Measurements from ENCODE around the gene ST6GALNAC1. TPM values are rescaled to one million over a fixed set of nuclear protein-coding genes. Genes with fewer than 3 reads are reported as not detected.

The ST6GALNAC1 gene
- total RNA-seq, 2 experiments from 2014 or later, result 1.8 to 2.5 TPM

DNA sequence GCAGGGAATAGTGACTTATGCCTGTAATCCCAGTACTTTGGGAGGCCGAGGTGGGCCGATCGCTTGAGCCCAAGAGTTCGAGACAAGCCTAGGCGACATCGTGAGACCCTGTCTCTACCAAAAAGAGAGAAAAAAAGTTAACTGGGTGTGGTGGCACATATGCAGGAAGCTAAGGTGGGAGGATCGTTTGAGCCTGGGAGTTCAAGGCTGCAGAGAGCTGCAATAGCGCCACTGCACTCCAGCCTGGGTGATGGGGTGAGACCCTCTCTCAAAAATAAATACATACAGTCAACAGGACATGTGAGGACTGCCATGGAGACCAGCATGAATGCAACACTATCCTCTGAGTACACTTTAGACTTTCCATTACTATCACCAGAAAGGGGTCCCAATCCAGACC is 42.5 kb downstream of the ST6GALNAC1 start:
- Histone ChIP-seq H3K4me1 (ENCODE audit: insufficient read depth, low read length) (peaks cover 18% of the 10 kb centered on the region), H3K9me3 (ENCODE audit: control insufficient read depth in 1 of 2, insufficient read depth in 1 of 2, low read length in 2 of 2) (no peaks in the 10 kb centered on the region), H3K36me3 (ENCODE audit: insufficient read depth, low read length) (no peaks in the 10 kb centered on the region), H3K4me3 (ENCODE audit: low read length) (no peak overlapping the region), H3K27me3 (ENCODE audit: control insufficient read depth in 1 of 2, insufficient read depth in 2 of 2, low read length in 2 of 2) (no peaks in the 10 kb centered on the region), H3K27ac (ENCODE audit: low read depth in 1 of 2, low read length in 2 of 2) (no peak overlapping the region)
- H3K9me3 Mint-ChIP-seq, result no peaks in the 10 kb centered on the region
- ATAC-seq (ENCODE audit: poor library complexity) (no peak), DNase-seq (no peak)
- POLR2A ChIA-PET, result interaction anchor here (1.0 to 1.4 kb wide), 3 partner anchors 11 to 71 kb away, joined by 3 read pairs; no protein-coding TSS in a partner anchor
- H3K27me3 Mint-ChIP-seq, result peaks cover 26% of the 10 kb centered on the region
- H3K4me3 Mint-ChIP-seq, result no peak overlapping the region
- intact Hi-C loops (cut with DNase I, micrococcal nuclease), result no loop called here
- H3K27ac Mint-ChIP-seq, result no peak overlapping the region
- TF ChIP-seq CTCF (IDR thresholded peaks at IDR 0.05), result no peak
- CTCF ChIA-PET, result interaction anchor here (0.5 kb wide), 1 partner anchor 178 kb away, joined by 3 read pairs; no protein-coding TSS in a partner anchor
- peaks cover 18% of the 10 kb centered on the region for H3K4me1 Mint-ChIP-seq (ENCODE audit: low read depth)
- H3K36me3 Mint-ChIP-seq (ENCODE audit: low read depth), result no peaks in the 10 kb centered on the region

DNA sequence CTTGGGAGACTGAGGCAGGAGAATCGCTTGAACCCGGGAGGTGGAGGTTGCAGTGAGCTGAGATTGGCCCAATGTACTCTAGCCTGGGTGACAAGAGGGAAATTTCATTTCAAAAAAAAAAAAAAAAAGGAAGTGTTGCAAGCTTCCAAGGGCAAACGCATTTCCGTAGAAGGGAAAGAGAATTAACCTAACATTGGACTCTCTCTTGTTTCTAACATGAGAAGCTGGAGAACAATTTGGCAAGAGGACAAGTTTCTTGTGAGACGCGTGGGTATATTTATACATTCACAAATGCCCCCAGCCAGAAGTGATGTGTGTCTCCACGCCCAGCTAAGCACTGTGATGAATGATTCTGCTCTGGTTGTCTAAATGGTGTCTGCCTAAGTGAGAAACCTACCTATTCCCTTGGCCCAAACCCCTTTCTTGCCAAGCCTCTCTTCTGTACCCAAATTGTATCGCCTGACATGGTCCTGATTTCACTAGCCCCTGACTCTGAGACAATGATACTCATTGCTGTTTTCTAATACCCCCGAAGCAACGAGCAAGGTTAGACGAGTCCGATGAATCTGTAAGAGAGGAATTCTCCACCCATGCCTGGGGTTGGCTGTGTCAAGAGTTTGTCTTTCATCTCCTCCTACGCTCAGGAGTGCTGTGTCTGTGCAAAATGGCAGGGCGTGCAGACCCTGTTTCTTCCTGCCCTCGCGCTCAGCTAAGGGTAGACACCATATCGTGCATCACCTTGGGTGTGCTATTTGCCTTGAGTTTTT is 43.7 kb downstream of the ST6GALNAC1 start:
- Histone ChIP-seq H3K27ac (ENCODE audit: low read depth in 1 of 2, low read length in 2 of 2) (no peak overlapping the region), H3K36me3 (ENCODE audit: insufficient read depth, low read length) (no peaks in the 10 kb centered on the region), H3K9me3 (ENCODE audit: control insufficient read depth in 1 of 2, insufficient read depth in 1 of 2, low read length in 2 of 2) (no peaks in the 10 kb centered on the region), H3K27me3 (ENCODE audit: control insufficient read depth in 1 of 2, insufficient read depth in 2 of 2, low read length in 2 of 2) (no peaks in the 10 kb centered on the region), H3K4me3 (ENCODE audit: low read length) (no peak overlapping the region), H3K4me1 (ENCODE audit: insufficient read depth, low read length) (peaks cover 18% of the 10 kb centered on the region)
- ChIA-PET POLR2A (no interaction called here), CTCF (interaction anchor here (0.8 kb wide), 1 partner anchor 24 kb away, joined by 3 read pairs; no protein-coding TSS in a partner anchor)
- Mint-ChIP-seq H3K4me3 (no peak overlapping the region), H3K4me1 (ENCODE audit: low read depth) (peaks cover 18% of the 10 kb centered on the region), H3K27ac (no peak overlapping the region), H3K27me3 (peaks cover 27% of the 10 kb centered on the region), H3K9me3 (no peaks in the 10 kb centered on the region), H3K36me3 (ENCODE audit: low read depth) (no peaks in the 10 kb centered on the region)
- DNase-seq (peak in 2 of 14 experiments; percentile 25 to 49), ATAC-seq (ENCODE audit: poor library complexity) (no peak)
- intact Hi-C loops (cut with DNase I, micrococcal nuclease), result no loop called here
- TF ChIP-seq CTCF (IDR thresholded peaks at IDR 0.05), result no peak

- no peak overlapping the region for H3K27ac Mint-ChIP-seq
- CTCF ChIA-PET, result interaction anchor here (0.8 kb wide), 1 partner anchor 26 kb away, joined by 3 read pairs; no protein-coding TSS in a partner anchor
- H3K9me3 ChIP-seq (ENCODE audit: control insufficient read depth in 1 of 2, insufficient read depth in 1 of 2, low read length in 2 of 2), result no peaks in the 10 kb centered on the region
- peaks cover 38% of the 10 kb centered on the region for H3K27me3 Mint-ChIP-seq
- no peak overlapping the region for H3K4me3 Mint-ChIP-seq
- DNase-seq, result peak in 2 of 14 experiments; percentile 56 to 66
- H3K36me3 Mint-ChIP-seq (ENCODE audit: low read depth), result no peaks in the 10 kb centered on the region
- H3K4me1 ChIP-seq (ENCODE audit: insufficient read depth, low read length), result peaks cover 18% of the 10 kb centered on the region
- H3K27me3 ChIP-seq (ENCODE audit: control insufficient read depth in 1 of 2, insufficient read depth in 2 of 2, low read length in 2 of 2), result no peaks in the 10 kb centered on the region
- no peak overlapping the region for H3K4me3 ChIP-seq (ENCODE audit: low read length)
- ATAC-seq (ENCODE audit: poor library complexity), result no peak
- POLR2A ChIA-PET, result no interaction called here
- peaks cover 18% of the 10 kb centered on the region for H3K4me1 Mint-ChIP-seq (ENCODE audit: low read depth)
- no peaks in the 10 kb centered on the region for H3K9me3 Mint-ChIP-seq
- no peak overlapping the region for H3K27ac ChIP-seq (ENCODE audit: low read depth in 1 of 2, low read length in 2 of 2)
- no peak for TF ChIP-seq CTCF (IDR thresholded peaks at IDR 0.05)
- intact Hi-C loops (cut with DNase I, micrococcal nuclease), result no loop called here
- H3K36me3 ChIP-seq (ENCODE audit: insufficient read depth, low read length), result no peaks in the 10 kb centered on the region
Measured at GRCh38 chr17:76598004-76598439, 45.5 kb downstream of the ST6GALNAC1 start.

Measured in CD4-positive, alpha-beta T cell (primary cell).